SU-DHL-6 (cell line): Measurements from ENCODE around the gene ADGRB3.

Source experiments
- H2AFZ ChIP-seq: fragments of 200-600 bp; sonication (generic); 2 replicates; pipeline ENCODE4 v1.6.1; 2014; ENCODE audit warnings: low read depth, mild to moderate bottlenecking, moderate library complexity, mixed read lengths, antibody characterized with exemption, low read length; ENCODE audit not compliant: severe bottlenecking
- H3F3A ChIP-seq: fragments of 200-600 bp; shearing (Covaris generic); 2 replicates; pipeline ENCODE4 v1.6.0; 2016; ENCODE audit warnings: antibody characterized with exemption, mild to moderate bottlenecking; ENCODE audit not compliant: insufficient read depth
- H3K27ac ChIP-seq: fragments of 200-600 bp; sonication (generic); 2 replicates; pipeline ENCODE4 v1.5.1; 2016; ENCODE audit warnings: low read depth, mild to moderate bottlenecking, low read length, moderate library complexity, mixed read lengths
- H3K27me3 ChIP-seq: fragments of 200-600 bp; sonication (generic), shearing (Covaris generic); 2 replicates; pipeline ENCODE4 v1.6.0; 2014; ENCODE audit warnings: mild to moderate bottlenecking, low read length
- H3K36me3 ChIP-seq: fragments of 200-600 bp; sonication (generic); 2 replicates; pipeline ENCODE4 v1.6.1; 2014; ENCODE audit warnings: mild to moderate bottlenecking, low read length, mixed read lengths
- H3K4me2 ChIP-seq: fragments of 300-600, 200-600 bp; shearing (Covaris generic), sonication (generic); 2 replicates; pipeline ENCODE4 v1.6.0; 2014; ENCODE audit warnings: low read length, low read depth, mild to moderate bottlenecking; ENCODE audit not compliant: poor library complexity, severe bottlenecking
- H3K4me3 ChIP-seq: fragments of 200-600 bp; sonication (generic); 2 replicates; pipeline ENCODE4 v1.5.1; 2014; ENCODE audit warnings: antibody characterized with exemption, low read length, mild to moderate bottlenecking, mixed read lengths; ENCODE audit not compliant: insufficient read depth, poor library complexity, severe bottlenecking
- H3K79me2 ChIP-seq: fragments of 200-600 bp; sonication (generic); 2 replicates; pipeline ENCODE4 v1.6.1; 2014; ENCODE audit warnings: mild to moderate bottlenecking, low read length, moderate library complexity; ENCODE audit not compliant: insufficient read depth
- H3K9ac ChIP-seq: fragments of 200-600 bp; sonication (generic); 2 replicates; pipeline ENCODE4 v1.7.0; 2014; ENCODE audit warnings: mild to moderate bottlenecking, low read length
- H3K9me2 ChIP-seq: fragments of 200-600 bp; sonication (generic); replicated peaks from 2 replicates; pipeline ENCODE4 v1.6.1; 2014; ENCODE audit warnings: low read length; ENCODE audit not compliant: insufficient read depth
- H3K9me3 ChIP-seq: fragments of 200-600 bp; sonication (generic); 2 replicates; pipeline ENCODE4 v1.6.1; 2014; ENCODE audit warnings: low read length, mixed read lengths; ENCODE audit not compliant: insufficient read depth
- H4K20me1 ChIP-seq: fragments of 200-600 bp; sonication (generic); 2 replicates; pipeline ENCODE4 v1.6.1; 2014; ENCODE audit warnings: low read depth, mild to moderate bottlenecking, antibody characterized with exemption, low read length, moderate library complexity, mixed read lengths
- CTCF ChIP-seq: fragments of 200-600 bp; sonication (generic); IDR thresholded peaks from one replicate; pipeline ENCODE4 v1.5.1; 2017; ENCODE audit warnings: antibody characterized with exemption, mild to moderate bottlenecking, low read length, moderate library complexity; ENCODE audit not compliant: insufficient read depth, poor library complexity, severe bottlenecking
- EZH2phosphoT487 ChIP-seq: fragments of 200-600 bp; sonication (generic), shearing (Covaris generic); conservative IDR thresholded peaks from 2 replicates; pipeline ENCODE4 v1.6.1; 2018; ENCODE audit warnings: mild to moderate bottlenecking, antibody characterized with exemption, low read length, moderate library complexity, mixed read lengths

The ADGRB3 gene

GRCh38 chr6:68859233-68859632, 224.2 kb downstream of the ADGRB3 start:
- H3K27me3 ChIP-seq, result no peaks in the 10 kb centered on the region
- H2AFZ ChIP-seq, result no peak overlapping the region
- no peaks in the 10 kb centered on the region for H3K79me2 ChIP-seq
- no peak overlapping the region for H3K4me3 ChIP-seq
- no peak overlapping the region for H3K4me2 ChIP-seq
- no peak overlapping the region for H3K27ac ChIP-seq
- no peak overlapping the region for H3K9ac ChIP-seq
- no peak for TF ChIP-seq CTCF
- no peak for TF ChIP-seq EZH2phosphoT487
- H3K9me3 ChIP-seq, result no peaks in the 10 kb centered on the region; the same call in 1 of the 2 replicates
- no peaks in the 10 kb centered on the region for H3K36me3 ChIP-seq
- H4K20me1 ChIP-seq, result no peaks in the 10 kb centered on the region
- no peaks in the 10 kb centered on the region for H3K9me2 ChIP-seq
- H3F3A ChIP-seq, result no peaks in the 10 kb centered on the region

GRCh38 chr6:68868646-68869045, 233.6 kb downstream of the ADGRB3 start:
- Histone ChIP-seq H4K20me1 (no peaks in the 10 kb centered on the region), H3K9me2 (no peaks in the 10 kb centered on the region), H3F3A (no peaks in the 10 kb centered on the region), H3K9me3 (no peaks in the 10 kb centered on the region), H3K9ac (no peak overlapping the region), H2AFZ (no peak overlapping the region), H3K4me2 (no peak overlapping the region), H3K79me2 (no peaks in the 10 kb centered on the region), H3K36me3 (no peaks in the 10 kb centered on the region), H3K27ac (no peak overlapping the region), H3K27me3 (no peaks in the 10 kb centered on the region), H3K4me3 (no peak overlapping the region)
- TF ChIP-seq CTCF (no peak), EZH2phosphoT487 (no peak)

- no peak overlapping the region for H3K27ac ChIP-seq
- no peaks in the 10 kb centered on the region for H4K20me1 ChIP-seq
- no peak overlapping the region for H2AFZ ChIP-seq
- H3K79me2 ChIP-seq, result no peaks in the 10 kb centered on the region
- TF ChIP-seq CTCF (no peak), EZH2phosphoT487 (no peak)
- no peaks in the 10 kb centered on the region for H3K9me2 ChIP-seq
- H3K27me3 ChIP-seq, result no peaks in the 10 kb centered on the region
- H3K4me3 ChIP-seq, result no peak overlapping the region
- H3K36me3 ChIP-seq, result no peaks in the 10 kb centered on the region
- H3K4me2 ChIP-seq, result no peak overlapping the region
- no peaks in the 10 kb centered on the region for H3K9me3 ChIP-seq
- H3K9ac ChIP-seq, result no peak overlapping the region
- H3F3A ChIP-seq, result no peaks in the 10 kb centered on the region
Measured at GRCh38 chr6:68873236-68873635, 238.2 kb downstream of the ADGRB3 start.

- Histone ChIP-seq H4K20me1 (no peaks in the 10 kb centered on the region), H3K27ac (no peak overlapping the region), H3K4me2 (no peak overlapping the region), H3F3A (no peaks in the 10 kb centered on the region), H3K36me3 (no peaks in the 10 kb centered on the region), H3K9me2 (no peaks in the 10 kb centered on the region), H2AFZ (no peak overlapping the region), H3K9ac (no peak overlapping the region), H3K4me3 (no peak overlapping the region), H3K27me3 (no peaks in the 10 kb centered on the region), H3K79me2 (no peaks in the 10 kb centered on the region), H3K9me3 (no peaks in the 10 kb centered on the region)
- TF ChIP-seq EZH2phosphoT487 (no peak), CTCF (no peak)
Measured at GRCh38 chr6:68874747-68875146, 239.7 kb downstream of the ADGRB3 start.
